ENCODE results near the gene PFKFB3. TPM values are rescaled to one million over a fixed set of nuclear protein-coding genes. Genes with fewer than 3 reads are reported as not detected.
"Not testable (repeated sequence)": the region's sequence is repeated elsewhere in the genome, so short reads cannot be mapped to it uniquely, and the experiment has no call there.

The PFKFB3 gene
- total RNA-seq, 2 donors from 2014 or later: 31.2 to 34.5 TPM

- Mint-ChIP-seq H3K4me3 (no peak overlapping the region), H3K27me3 (ENCODE audit: insufficient read depth) (peaks cover 1% of the 10 kb centered on the region), H3K9me3 (no peaks in the 10 kb centered on the region), H3K27ac (no peak overlapping the region), H3K36me3 (ENCODE audit: low read depth) (no peaks in the 10 kb centered on the region), H3K4me1 (peaks cover 3% of the 10 kb centered on the region)
- DNase-seq: no peak
- no peaks in the 10 kb centered on the region for H3K9me3 ChIP-seq (ENCODE audit: control insufficient read depth, low read length)
- no peaks in the 10 kb centered on the region for H3K36me3 ChIP-seq (ENCODE audit: control insufficient read depth, insufficient read depth, low read length)
- H3K4me1 ChIP-seq (ENCODE audit: control insufficient read depth, insufficient read depth, low read length): peaks cover 5% of the 10 kb centered on the region
- H3K4me3 ChIP-seq (ENCODE audit: low read length): no peak overlapping the region
- 91 to 95% methylated on average over 12 to 19 of the region's 19 CpGs for WGBS, 2 experiments (ENCODE audit: insufficient coverage in 1 of 2, insufficient read length in 1 of 2)
- H3K9ac ChIP-seq (ENCODE audit: extremely low read depth, low read length, poor library complexity, severe bottlenecking): no peak overlapping the region
- TF ChIP-seq, protein P1, sequence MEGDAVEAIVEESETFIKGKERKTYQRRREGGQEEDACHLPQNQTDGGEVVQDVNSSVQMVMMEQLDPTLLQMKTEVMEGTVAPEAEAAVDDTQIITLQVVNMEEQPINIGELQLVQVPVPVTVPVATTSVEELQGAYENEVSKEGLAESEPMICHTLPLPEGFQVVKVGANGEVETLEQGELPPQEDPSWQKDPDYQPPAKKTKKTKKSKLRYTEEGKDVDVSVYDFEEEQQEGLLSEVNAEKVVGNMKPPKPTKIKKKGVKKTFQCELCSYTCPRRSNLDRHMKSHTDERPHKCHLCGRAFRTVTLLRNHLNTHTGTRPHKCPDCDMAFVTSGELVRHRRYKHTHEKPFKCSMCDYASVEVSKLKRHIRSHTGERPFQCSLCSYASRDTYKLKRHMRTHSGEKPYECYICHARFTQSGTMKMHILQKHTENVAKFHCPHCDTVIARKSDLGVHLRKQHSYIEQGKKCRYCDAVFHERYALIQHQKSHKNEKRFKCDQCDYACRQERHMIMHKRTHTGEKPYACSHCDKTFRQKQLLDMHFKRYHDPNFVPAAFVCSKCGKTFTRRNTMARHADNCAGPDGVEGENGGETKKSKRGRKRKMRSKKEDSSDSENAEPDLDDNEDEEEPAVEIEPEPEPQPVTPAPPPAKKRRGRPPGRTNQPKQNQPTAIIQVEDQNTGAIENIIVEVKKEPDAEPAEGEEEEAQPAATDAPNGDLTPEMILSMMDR (conservative IDR thresholded peaks at IDR 0.05): no peak
- H3K27ac ChIP-seq (ENCODE audit: low read depth, low read length): no peak overlapping the region
- H3K27me3 ChIP-seq (ENCODE audit: control insufficient read depth, insufficient read depth, low read length, poor library complexity, severe bottlenecking): no peaks in the 10 kb centered on the region
Measured at GRCh38 chr10:6191569-6191968, 11.2 kb upstream of the PFKFB3 start.

DNA sequence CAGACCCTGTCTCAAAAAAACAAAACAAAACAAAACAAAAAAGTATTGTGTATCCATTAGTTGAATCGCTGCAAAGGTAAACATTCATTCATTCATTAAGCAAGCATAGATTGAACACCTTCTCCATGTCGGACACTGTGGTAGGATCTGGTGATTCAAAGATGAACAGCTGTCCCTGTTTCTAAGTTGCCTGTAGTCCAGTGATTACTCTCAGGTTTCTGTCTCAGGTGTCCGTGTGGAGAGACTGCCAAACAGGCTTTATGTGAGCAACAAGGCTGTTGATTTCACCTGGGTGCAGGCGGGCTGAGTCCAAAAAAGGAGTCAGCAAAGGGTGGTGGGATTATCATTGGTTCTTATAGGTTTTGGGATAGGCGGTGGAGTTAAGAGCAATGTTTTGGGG is 9.4 kb upstream of the PFKFB3 start:
- not testable (repeated sequence) for H3K9me3 Mint-ChIP-seq; H3K36me3 ChIP-seq (ENCODE audit: control insufficient read depth, insufficient read depth, low read length); H3K9me3 ChIP-seq (ENCODE audit: control insufficient read depth, low read length); H3K9ac ChIP-seq (ENCODE audit: extremely low read depth, low read length, poor library complexity, severe bottlenecking); H3K36me3 Mint-ChIP-seq (ENCODE audit: low read depth); H3K4me1 Mint-ChIP-seq; H3K4me3 ChIP-seq (ENCODE audit: low read length); DNase-seq; H3K27ac ChIP-seq (ENCODE audit: low read depth, low read length); H3K4me1 ChIP-seq (ENCODE audit: control insufficient read depth, insufficient read depth, low read length); H3K4me3 Mint-ChIP-seq; H3K27me3 ChIP-seq (ENCODE audit: control insufficient read depth, insufficient read depth, low read length, poor library complexity, severe bottlenecking); H3K27ac Mint-ChIP-seq
- 96 to 100% methylated on average over 3 to 5 of the region's 5 CpGs for WGBS, 2 experiments (ENCODE audit: insufficient coverage in 1 of 2, insufficient read length in 1 of 2)
- H3K27me3 Mint-ChIP-seq (ENCODE audit: insufficient read depth): peaks cover 14% of the 10 kb centered on the region

DNA sequence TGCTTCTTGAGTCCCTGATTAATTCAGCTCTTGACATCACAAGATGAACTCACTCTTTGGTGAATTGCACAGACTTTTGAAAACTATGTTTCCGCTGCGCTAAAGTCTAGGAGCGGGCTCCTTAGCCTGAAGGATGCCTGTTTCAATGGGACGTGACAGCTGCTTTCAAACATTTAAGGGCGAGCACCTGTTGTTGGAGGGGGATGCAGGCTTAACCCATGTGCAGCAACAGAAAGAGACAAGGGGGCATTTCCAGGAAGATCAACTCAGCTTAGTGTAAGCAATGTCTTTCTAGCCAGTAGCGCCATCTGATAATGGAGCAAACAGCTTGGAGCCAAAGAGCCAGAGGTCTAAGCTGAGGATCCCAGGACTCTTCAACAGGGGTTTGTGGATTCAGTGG is 8.4 kb upstream of the PFKFB3 start:
- no peaks in the 10 kb centered on the region for H3K9me3 ChIP-seq (ENCODE audit: control insufficient read depth, low read length)
- Mint-ChIP-seq H3K4me3 (no peak overlapping the region), H3K27me3 (ENCODE audit: insufficient read depth) (peaks cover 24% of the 10 kb centered on the region), H3K27ac (no peak overlapping the region), H3K36me3 (ENCODE audit: low read depth) (no peaks in the 10 kb centered on the region), H3K4me1 (peaks cover 5% of the 10 kb centered on the region), H3K9me3 (no peaks in the 10 kb centered on the region)
- no peak for DNase-seq
- H3K4me1 ChIP-seq (ENCODE audit: control insufficient read depth, insufficient read depth, low read length): peaks cover 5% of the 10 kb centered on the region
- no peak overlapping the region for H3K4me3 ChIP-seq (ENCODE audit: low read length)
- H3K27me3 ChIP-seq (ENCODE audit: control insufficient read depth, insufficient read depth, low read length, poor library complexity, severe bottlenecking): no peaks in the 10 kb centered on the region
- TF ChIP-seq, protein P1 (conservative IDR thresholded peaks at IDR 0.05): no peak
- H3K27ac ChIP-seq (ENCODE audit: low read depth, low read length): no peak overlapping the region
- WGBS, 2 experiments (ENCODE audit: insufficient coverage in 1 of 2, insufficient read length in 1 of 2): 95 to 98% methylated on average over 6 of the region's 6 CpGs
- no peaks in the 10 kb centered on the region for H3K36me3 ChIP-seq (ENCODE audit: control insufficient read depth, insufficient read depth, low read length)
- no peak overlapping the region for H3K9ac ChIP-seq (ENCODE audit: extremely low read depth, low read length, poor library complexity, severe bottlenecking)

DNA sequence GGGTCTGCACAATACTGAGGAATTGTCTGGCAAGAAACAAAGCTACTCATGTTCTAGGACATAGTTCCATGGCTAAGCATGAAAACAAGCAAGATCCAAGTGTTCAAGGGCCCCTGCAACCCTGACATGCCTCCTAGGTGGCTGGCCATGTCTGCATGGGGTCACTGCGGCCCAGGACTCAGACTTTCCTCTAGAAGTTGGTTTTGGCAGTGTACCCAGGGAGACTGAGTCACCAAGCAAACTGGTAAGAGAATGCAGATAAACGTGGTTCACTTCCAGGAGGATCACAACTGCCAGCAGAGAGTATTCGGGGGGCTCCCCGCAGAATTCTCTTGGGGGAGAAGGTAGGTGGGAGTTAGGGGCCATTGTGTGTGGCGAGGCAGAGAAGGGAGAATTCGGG is 7.4 kb upstream of the PFKFB3 start:
- H3K36me3 ChIP-seq (ENCODE audit: control insufficient read depth, insufficient read depth, low read length): no peaks in the 10 kb centered on the region
- H3K9me3 ChIP-seq (ENCODE audit: control insufficient read depth, low read length): no peaks in the 10 kb centered on the region
- no peak overlapping the region for H3K9ac ChIP-seq (ENCODE audit: extremely low read depth, low read length, poor library complexity, severe bottlenecking)
- 93 to 96% methylated on average over 4 to 6 of the region's 6 CpGs for WGBS, 2 experiments (ENCODE audit: insufficient coverage in 1 of 2, insufficient read length in 1 of 2)
- no peak for DNase-seq
- H3K4me3 Mint-ChIP-seq: no peak overlapping the region
- H3K27ac Mint-ChIP-seq: no peak overlapping the region
- no peaks in the 10 kb centered on the region for H3K36me3 Mint-ChIP-seq (ENCODE audit: low read depth)
- H3K27ac ChIP-seq (ENCODE audit: low read depth, low read length): no peak overlapping the region
- peaks cover 9% of the 10 kb centered on the region for H3K4me1 ChIP-seq (ENCODE audit: control insufficient read depth, insufficient read depth, low read length)
- H3K27me3 ChIP-seq (ENCODE audit: control insufficient read depth, insufficient read depth, low read length, poor library complexity, severe bottlenecking): no peaks in the 10 kb centered on the region
- TF ChIP-seq, protein P1 (conservative IDR thresholded peaks at IDR 0.05): no peak
- H3K27me3 Mint-ChIP-seq (ENCODE audit: insufficient read depth): peaks cover 32% of the 10 kb centered on the region
- H3K4me3 ChIP-seq (ENCODE audit: low read length): no peak overlapping the region
- H3K4me1 Mint-ChIP-seq: peaks cover 13% of the 10 kb centered on the region
- H3K9me3 Mint-ChIP-seq: no peaks in the 10 kb centered on the region
